Measurements from ENCODE around the gene TM7SF2. TPM values are rescaled to one million over a fixed set of nuclear protein-coding genes. Genes with fewer than 3 reads are reported as not detected.
A peak's percentile ranks its signal among the peaks of the same experiment; 100 is the strongest.

Gene TM7SF2
- total and polyA plus RNA-seq, 2 of the 8 experiments (the other 6 are each of a cell fraction or from before 2014, with no cell fraction given) = 40.1 to 96.0 TPM

- TF ChIP-seq ATF2 (IDR thresholded peaks at IDR 0.05; ENCODE audit: low read length) = no peak
- TF ChIP-seq SIRT6 (IDR thresholded peaks at IDR 0.05; ENCODE audit: low read length) = no peak
- H3K18ac ChIP-seq (ENCODE audit: extremely low read depth, low read length) = peak overlapping the region; percentile 95
- H3K27me3 ChIP-seq (replicated peaks in 1 of 4; ENCODE audit: control insufficient read depth in 3 of 4, extremely low read depth in 1 of 4, insufficient read depth in 3 of 4, low read length in 3 of 4) = no peaks in the 10 kb centered on the region
- ChIA-PET POLR2A (ENCODE audit: partially characterized antibody) (interaction anchor here (0.9 to 21.6 kb wide), 11 partner anchors 10 to 289 kb away, joined by 3 to 230 read pairs (median 4); partner anchors contain the start of genes ARL2, EHD1, FAU and MRPL49), CTCF (ENCODE audit: partially characterized antibody) (interaction anchor here (0.7 to 3.1 kb wide), 5 partner anchors 9 to 219 kb away, joined by 3 to 21 read pairs (median 6); no protein-coding TSS in a partner anchor)
- H3K79me1 ChIP-seq (ENCODE audit: low read depth, low read length) = no peaks in the 10 kb centered on the region
- H2BK120ac ChIP-seq (replicated peaks; ENCODE audit: low read depth, low read length) = peak overlapping the region; percentile 6
- peaks cover 5 to 23% (median 17%) of the 10 kb centered on the region in 4 experiments for H3K4me1 ChIP-seq (replicated peaks in 1 of 4; ENCODE audit: control insufficient read depth in 3 of 4, insufficient read depth in 4 of 4, low read length in 3 of 4)
- WGBS, 2 experiments (ENCODE audit: extremely low coverage in 1 of 2, insufficient coverage in 1 of 2, insufficient read length in 1 of 2, insufficient replicate concordance in 2 of 2, low coverage in 1 of 2, low lambda C conversion rate in 2 of 2, missing lambda C conversion rate in 1 of 2) = 76% methylated on average over 7 of the region's 11 CpGs; no CpG with 5 or more reads in 1 of the 2 experiments
- 0 out of 2 replicates have a peak overlapping the region, but pooled peaks have one; percentile 48 for H2BK20ac ChIP-seq (ENCODE audit: low read length)
- H2BK5ac ChIP-seq (ENCODE audit: low read depth, low read length) = peak overlapping the region; percentile 69; the same call in 1 of the 2 replicates
- peak overlapping the region in 2 of 4 experiments; percentile 29 to 48; a peak in 3 of 7 replicates for H3K9ac ChIP-seq (replicated peaks in 1 of 4; ENCODE audit: extremely low read depth in 1 of 4, low read depth in 3 of 4, low read length in 3 of 4)
- H3K4me3 ChIP-seq (ENCODE audit: extremely low read depth in 1 of 4, insufficient read depth in 2 of 4, low read depth in 3 of 4, low read length in 4 of 4) = peak overlapping the region in 2 of 4 experiments; percentile 19 to 34; a peak in 5 of 8 replicates
- H3K4ac ChIP-seq (replicated peaks; ENCODE audit: insufficient read length, low read depth, low read length) = peak overlapping the region; percentile 95
- no peak overlapping the region for H3K56ac ChIP-seq (replicated peaks; ENCODE audit: insufficient read length, low read depth, low read length)
- no peak overlapping the region; the same call in 1 of the 2 replicates for H2AK5ac ChIP-seq (ENCODE audit: low read depth, low read length)
- H3K79me2 ChIP-seq (ENCODE audit: control insufficient read depth in 1 of 2, insufficient read depth in 2 of 2, low read length in 2 of 2) = no peaks in the 10 kb centered on the region
- H3K23me2 ChIP-seq (ENCODE audit: low read depth, low read length) = no peaks in the 10 kb centered on the region
- H4K5ac ChIP-seq (ENCODE audit: insufficient read length, low read depth, low read length) = peak overlapping the region; percentile 34
- no peaks in the 10 kb centered on the region for H3K36me3 ChIP-seq (ENCODE audit: control insufficient read depth in 2 of 4, insufficient read depth in 4 of 4, low read length in 3 of 4)
- DNase-seq (ENCODE audit: low read depth in 1 of 2, low spot score in 2 of 2) = no peak
- FAIRE-seq = no peak
- H3K23ac ChIP-seq (ENCODE audit: insufficient read length) = no peak overlapping the region
- H4K8ac ChIP-seq (ENCODE audit: extremely low read depth, insufficient read depth, low read length) = peak overlapping the region; percentile 81; the same call in 1 of the 2 replicates
- H3K9me3 ChIP-seq (ENCODE audit: insufficient read depth in 2 of 2, low read depth in 1 of 2, low read length in 1 of 2) = no peaks in the 10 kb centered on the region
- no peaks in the 10 kb centered on the region for H4K20me1 ChIP-seq (replicated peaks in 1 of 2; ENCODE audit: control insufficient read depth in 1 of 2, insufficient read depth in 2 of 2, low read length in 2 of 2)
- H4K91ac ChIP-seq (replicated peaks; ENCODE audit: insufficient read length, low read length) = peak overlapping the region; percentile 79
- H2AFZ ChIP-seq (ENCODE audit: low read length) = no peak overlapping the region
- H3K14ac ChIP-seq (ENCODE audit: insufficient read length) = no peak overlapping the region
- peak overlapping the region; percentile 12; the same call in 1 of the 2 replicates for H2BK15ac ChIP-seq (ENCODE audit: low read length)
- H2BK12ac ChIP-seq (ENCODE audit: low read depth, low read length) = peak overlapping the region; percentile 92; the same call in 1 of the 2 replicates
- H3K4me2 ChIP-seq (ENCODE audit: insufficient read depth in 1 of 2, low read depth in 2 of 2, low read length in 2 of 2) = peak overlapping the region; percentile 31 to 55; a peak in 3 of 4 replicates
- H3K27ac ChIP-seq (ENCODE audit: low read depth, low read length) = peak overlapping the region; percentile 52; the same call in 1 of the 2 replicates
Measured at GRCh38 chr11:65066315-65066714, 45.4 kb upstream of the TM7SF2 start.
